ENCODE data around the gene TMEM92. TPM values are rescaled to one million over a fixed set of nuclear protein-coding genes. Genes with fewer than 3 reads are reported as not detected.

TMEM92 gene
- total and polyA plus RNA-seq, 8 donors = 0.11 to 1.00 (median 0.26) TPM

DNA sequence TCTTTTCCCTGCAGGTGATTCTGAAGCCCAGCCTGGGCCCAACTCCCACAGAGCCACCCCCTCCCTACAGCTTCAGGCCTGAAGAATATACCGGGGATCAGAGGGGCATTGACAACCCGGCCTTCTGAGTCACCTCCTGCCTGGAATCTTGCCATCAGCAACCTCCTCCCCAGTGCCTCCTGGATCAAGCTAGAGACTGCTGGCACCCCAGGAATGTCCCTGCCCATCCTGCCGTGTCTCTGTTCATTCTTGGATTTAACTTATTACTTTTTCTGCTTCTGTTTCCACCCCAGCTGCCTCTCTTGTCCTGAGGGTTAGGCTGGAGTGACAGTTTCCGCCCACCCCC, 4.9 kb downstream of the TMEM92 start:
- FAIRE-seq = no peak
- peak in 1 of 4 donors; percentile 5 for ATAC-seq
- TF ChIP-seq, protein P1, sequence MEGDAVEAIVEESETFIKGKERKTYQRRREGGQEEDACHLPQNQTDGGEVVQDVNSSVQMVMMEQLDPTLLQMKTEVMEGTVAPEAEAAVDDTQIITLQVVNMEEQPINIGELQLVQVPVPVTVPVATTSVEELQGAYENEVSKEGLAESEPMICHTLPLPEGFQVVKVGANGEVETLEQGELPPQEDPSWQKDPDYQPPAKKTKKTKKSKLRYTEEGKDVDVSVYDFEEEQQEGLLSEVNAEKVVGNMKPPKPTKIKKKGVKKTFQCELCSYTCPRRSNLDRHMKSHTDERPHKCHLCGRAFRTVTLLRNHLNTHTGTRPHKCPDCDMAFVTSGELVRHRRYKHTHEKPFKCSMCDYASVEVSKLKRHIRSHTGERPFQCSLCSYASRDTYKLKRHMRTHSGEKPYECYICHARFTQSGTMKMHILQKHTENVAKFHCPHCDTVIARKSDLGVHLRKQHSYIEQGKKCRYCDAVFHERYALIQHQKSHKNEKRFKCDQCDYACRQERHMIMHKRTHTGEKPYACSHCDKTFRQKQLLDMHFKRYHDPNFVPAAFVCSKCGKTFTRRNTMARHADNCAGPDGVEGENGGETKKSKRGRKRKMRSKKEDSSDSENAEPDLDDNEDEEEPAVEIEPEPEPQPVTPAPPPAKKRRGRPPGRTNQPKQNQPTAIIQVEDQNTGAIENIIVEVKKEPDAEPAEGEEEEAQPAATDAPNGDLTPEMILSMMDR (IDR thresholded peaks at IDR 0.05) = no peak
- Histone ChIP-seq H3K4me3 (no peak overlapping the region), H3K36me3 (no peaks in the 10 kb centered on the region), H3K9me3 (no peaks in the 10 kb centered on the region), H3K27ac (no peak overlapping the region), H3K4me1 (no peaks in the 10 kb centered on the region), H3K27me3 (peaks cover 0 to 8% (median 0%) of the 10 kb centered on the region in 4 donors)
- intact Hi-C loops (cut with DNase I) = loop anchor here in 1 of 3 donors (10.0 kb wide), 1 partner anchor 64 kb away; no protein-coding TSS in a partner anchor
- DNase-seq = no peak
- WGBS, 2 donors = 68% methylated on average over 4 of the region's 4 CpGs

DNA sequence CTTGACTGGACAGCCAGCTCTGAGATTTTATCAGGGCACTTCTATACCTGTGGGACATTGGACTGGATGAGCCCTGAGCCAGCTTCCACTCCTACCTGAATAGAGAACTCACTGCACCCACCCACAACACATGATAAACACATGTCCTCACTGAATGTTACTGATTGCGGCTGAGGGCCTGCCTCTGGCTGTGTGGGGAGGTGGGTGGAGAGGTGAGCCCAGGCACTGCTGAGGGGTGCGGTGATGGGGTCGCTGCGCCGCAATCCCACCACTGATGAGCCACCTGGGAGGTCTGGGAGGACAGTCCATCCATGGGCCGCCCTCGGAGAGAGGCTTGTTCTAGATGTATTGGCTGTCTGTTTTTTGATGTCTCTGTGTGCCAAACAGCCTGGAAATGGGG, 5.4 kb downstream of the TMEM92 start:
- 90 to 94% methylated on average over 7 of the region's 7 CpGs for WGBS, 2 donors
- H3K36me3 ChIP-seq = no peaks in the 10 kb centered on the region
- intact Hi-C loops (cut with DNase I) = loop anchor here in 1 of 3 donors (10.0 kb wide), 1 partner anchor 65 kb away; no protein-coding TSS in a partner anchor
- H3K4me3 ChIP-seq = no peak overlapping the region
- no peaks in the 10 kb centered on the region for H3K9me3 ChIP-seq
- H3K4me1 ChIP-seq = no peaks in the 10 kb centered on the region
- DNase-seq (no peak), FAIRE-seq (no peak), ATAC-seq (no peak)
- no peak overlapping the region for H3K27ac ChIP-seq
- H3K27me3 ChIP-seq = peaks cover 0 to 8% (median 0%) of the 10 kb centered on the region in 4 donors
- TF ChIP-seq, protein P1 (IDR thresholded peaks at IDR 0.05) = no peak

DNA sequence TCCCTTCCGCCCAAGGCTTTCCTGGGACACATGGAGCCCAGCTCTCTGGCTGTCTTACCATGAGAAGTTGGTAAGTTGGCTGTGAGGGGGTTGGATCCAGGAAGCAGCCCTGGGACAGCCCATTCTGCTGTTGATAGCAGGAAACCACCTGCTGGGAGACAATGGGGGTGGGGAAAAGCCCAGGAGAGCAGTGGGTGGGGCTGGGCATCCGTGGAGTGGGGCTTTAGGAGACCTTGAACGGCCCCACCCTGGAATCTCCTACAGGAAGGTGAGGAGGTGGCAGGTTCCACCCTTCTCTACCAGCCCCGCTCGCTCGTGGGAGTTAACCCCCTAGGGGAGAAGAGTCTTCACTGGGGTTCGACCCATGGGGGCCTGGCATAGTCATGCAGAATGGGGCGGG, 5.8 kb downstream of the TMEM92 start:
- H3K27me3 ChIP-seq = peaks cover 0 to 8% (median 0%) of the 10 kb centered on the region in 4 donors
- H3K27ac ChIP-seq = no peak overlapping the region
- no peaks in the 10 kb centered on the region for H3K36me3 ChIP-seq
- TF ChIP-seq, protein P1 (IDR thresholded peaks at IDR 0.05) = no peak
- ATAC-seq (peak in 2 of 4 donors; percentile 46 to 73), FAIRE-seq (no peak), DNase-seq (no peak)
- no peak overlapping the region for H3K4me3 ChIP-seq
- intact Hi-C loops (cut with DNase I) = no loop called here
- no peaks in the 10 kb centered on the region for H3K9me3 ChIP-seq
- 66 to 70% methylated on average over 8 of the region's 8 CpGs for WGBS, 2 donors
- H3K4me1 ChIP-seq = no peaks in the 10 kb centered on the region

DNA sequence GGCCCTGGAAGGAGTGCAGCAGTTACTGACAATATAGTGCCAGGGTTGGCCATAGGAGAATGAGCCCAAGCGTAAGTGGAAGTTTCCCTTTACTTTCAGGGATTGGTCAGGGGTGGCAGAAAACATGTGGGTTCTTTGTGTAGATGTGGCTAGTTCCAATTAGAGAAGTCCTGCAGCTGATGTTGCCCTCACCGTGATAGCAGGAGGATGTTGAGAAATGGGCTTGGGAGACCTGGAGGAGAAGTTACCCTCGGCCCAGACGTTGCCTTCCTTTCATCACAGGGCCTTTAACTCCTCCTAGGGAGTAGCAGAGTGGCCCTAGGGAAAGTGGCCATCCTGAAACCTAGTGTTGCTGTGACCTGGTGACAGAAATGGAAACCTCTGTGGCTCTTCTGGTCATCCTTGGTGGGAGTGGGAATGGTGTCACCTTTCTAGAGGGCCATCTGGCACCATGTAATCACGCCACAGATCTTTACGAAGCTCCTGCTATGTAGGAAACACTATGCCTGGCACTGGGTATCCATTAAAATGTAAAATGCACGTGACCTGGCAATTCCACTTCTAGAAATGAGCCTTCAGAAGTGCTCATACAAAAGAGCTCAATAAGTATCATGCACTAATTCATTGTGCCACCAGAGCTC, 6.7 kb downstream of the TMEM92 start:
- DNase-seq = no peak
- no peak for FAIRE-seq
- WGBS, 2 donors = 64 to 81% methylated on average over 7 of the region's 7 CpGs
- Histone ChIP-seq H3K27ac (no peak overlapping the region), H3K9me3 (no peaks in the 10 kb centered on the region), H3K4me1 (no peaks in the 10 kb centered on the region), H3K36me3 (no peaks in the 10 kb centered on the region), H3K27me3 (peaks cover 0 to 8% (median 0%) of the 10 kb centered on the region in 4 donors), H3K4me3 (no peak overlapping the region)
- intact Hi-C loops (cut with DNase I) = no loop called here
- TF ChIP-seq, protein P1 (IDR thresholded peaks at IDR 0.05) = no peak
- ATAC-seq = no peak

DNA sequence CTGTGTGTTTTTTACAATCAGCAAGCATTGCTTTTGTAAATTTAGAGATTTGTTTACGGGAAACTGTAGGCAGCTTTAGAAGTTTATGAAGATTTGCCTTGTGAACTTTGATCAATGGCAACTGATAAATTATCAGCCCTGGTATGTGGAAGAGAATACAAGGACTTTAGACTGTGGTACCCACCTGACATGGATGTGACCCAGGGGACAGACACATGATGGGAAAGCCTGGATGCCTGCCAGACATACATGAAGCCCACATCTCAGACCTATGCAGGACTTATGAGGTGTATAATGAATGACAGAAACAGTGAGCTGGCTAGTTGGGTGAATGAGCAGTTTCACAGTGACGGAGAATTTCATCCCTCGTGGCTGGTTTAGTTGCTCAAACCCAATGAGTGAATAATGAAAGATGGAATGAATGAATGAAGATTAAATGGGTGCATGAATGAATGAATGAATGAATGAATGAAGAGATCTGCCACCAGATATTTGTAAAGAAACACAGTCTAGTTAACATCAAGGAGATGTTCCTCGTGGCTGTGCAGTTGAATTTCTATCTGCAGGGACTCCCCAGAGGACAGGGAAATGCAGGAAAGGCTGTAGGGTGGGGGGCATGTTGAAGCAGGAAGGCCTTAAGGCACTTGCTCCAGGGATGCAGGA, 7.6 kb downstream of the TMEM92 start:
- ATAC-seq (no peak), FAIRE-seq (no peak), DNase-seq (no peak)
- H3K27me3 ChIP-seq = peaks cover 0 to 8% (median 0%) of the 10 kb centered on the region in 4 donors
- H3K4me3 ChIP-seq = no peak overlapping the region
- intact Hi-C loops (cut with DNase I) = no loop called here
- 59% methylated on average over 4 of the region's 4 CpGs for WGBS, 2 donors
- TF ChIP-seq, protein P1 (IDR thresholded peaks at IDR 0.05) = no peak
- H3K36me3 ChIP-seq = no peaks in the 10 kb centered on the region
- H3K9me3 ChIP-seq = no peaks in the 10 kb centered on the region
- H3K27ac ChIP-seq = no peak overlapping the region
- no peaks in the 10 kb centered on the region for H3K4me1 ChIP-seq
